HG02938 (cell line): ENCODE results near the gene ACOT8.
"Not testable (repeated sequence)": the region's sequence is repeated elsewhere in the genome, so short reads cannot be mapped to it uniquely, and the experiment has no call there.

ENCODE experiments used
- ATAC-seq: cut with Tn5 transposase; IDR thresholded peaks from one replicate; pipeline ENCODE4 v1.9.1; 2021; ENCODE audit warnings: mild to moderate bottlenecking, moderate library complexity; ENCODE audit not compliant: unreplicated experiment

Gene ACOT8

GRCh38 chr20:45888681-45889080, 31.5 kb upstream of the ACOT8 start:
- ATAC-seq: no peak

- ATAC-seq: no peak
These were observed 30.1 kb upstream of the ACOT8 start, which contains the start of gene SPATA25 for GRCh38 chr20:45887346-45887715. SPATA25 (minus strand) TSS chr20:45887622; CDS start chr20:45887590, 32 bp downstream.

GRCh38 chr20:45886590-45887345, 29.6 kb upstream of the ACOT8 start:
- ATAC-seq: no peak

GRCh38 chr20:45883100-45883469, 25.9 kb upstream of the ACOT8 start:
- ATAC-seq: no peak

GRCh38 chr20:45882469-45883099, 25.4 kb upstream of the ACOT8 start:
- ATAC-seq: no peak

GRCh38 chr20:45880988-45881788, 24.0 kb upstream of the ACOT8 start, which contains the start of gene ZSWIM1:
ZSWIM1 (plus strand) TSS chr20:45881227; CDS start chr20:45882593, 1,366 bp downstream.
- peak; percentile 98 for ATAC-seq

GRCh38 chr20:45878076-45878761, 21.0 kb upstream of the ACOT8 start:
- no peak for ATAC-seq

GRCh38 chr20:45874576-45874975, 17.4 kb upstream of the ACOT8 start:
- ATAC-seq: no peak

- not testable (repeated sequence) for ATAC-seq
These were observed 16.9 kb upstream of the ACOT8 start for GRCh38 chr20:45874104-45874481.

- no peak for ATAC-seq
These were observed 16.4 kb upstream of the ACOT8 start for GRCh38 chr20:45873409-45874103.

GRCh38 chr20:45872626-45873025, 15.4 kb upstream of the ACOT8 start:
- ATAC-seq: no peak

GRCh38 chr20:45867819-45868176, 10.6 kb upstream of the ACOT8 start:
- no peak for ATAC-seq

GRCh38 chr20:45867136-45867818, 10.1 kb upstream of the ACOT8 start:
- ATAC-seq: no peak

GRCh38 chr20:45866454-45866853, 9.3 kb upstream of the ACOT8 start:
- ATAC-seq: no peak

GRCh38 chr20:45863543-45864470, 6.6 kb upstream of the ACOT8 start:
- ATAC-seq: no peak

GRCh38 chr20:45861221-45862075, 4.3 kb upstream of the ACOT8 start:
- ATAC-seq: no peak

GRCh38 chr20:45860560-45861220, 3.5 kb upstream of the ACOT8 start:
- ATAC-seq: no peak
